Ishikawa (cell line): Measurements from ENCODE around the gene TTC6.

ENCODE experiments used
- CEBPB ChIP-seq: IDR thresholded peaks from 2 replicates; pipeline ENCODE4 v1.6.1; 2012
- CREB1 ChIP-seq: IDR thresholded peaks from 2 replicates; pipeline ENCODE4 v1.6.1; 2012; ENCODE audit warnings: low read depth
- EGR1 ChIP-seq: IDR thresholded peaks from 2 replicates; pipeline ENCODE4 v1.6.1; 2012
- EP300 ChIP-seq: IDR thresholded peaks from 2 replicates; pipeline ENCODE4 v1.6.1; 2012; ENCODE audit warnings: borderline replicate concordance
- FOXM1 ChIP-seq: IDR thresholded peaks from 2 replicates; pipeline ENCODE4 v1.6.1; 2012; ENCODE audit warnings: low read depth, borderline replicate concordance
- MAX ChIP-seq: IDR thresholded peaks from 2 replicates; pipeline ENCODE4 v1.6.1; 2012
- NFIC ChIP-seq: IDR thresholded peaks from 2 replicates; pipeline ENCODE4 v1.6.1; 2012
- RAD21 ChIP-seq: IDR thresholded peaks from 2 replicates; pipeline ENCODE4 v1.6.1; 2012; ENCODE audit warnings: low read depth
- REST ChIP-seq: IDR thresholded peaks from 2 replicates; pipeline ENCODE4 v1.6.1; 2012; ENCODE audit warnings: low read depth, mild to moderate bottlenecking
- TAF1 ChIP-seq: IDR thresholded peaks from 2 replicates; pipeline ENCODE4 v1.6.1; 2012; ENCODE audit warnings: low read depth, mild to moderate bottlenecking
- TCF12 ChIP-seq: IDR thresholded peaks from 2 replicates; pipeline ENCODE4 v1.6.1; 2012; ENCODE audit warnings: low read depth
- TEAD4 ChIP-seq: IDR thresholded peaks from 2 replicates; pipeline ENCODE4 v1.6.1; 2012
- USF1 ChIP-seq: IDR thresholded peaks from 2 replicates; pipeline ENCODE4 v1.6.1; 2012
- YY1 ChIP-seq: IDR thresholded peaks from 2 replicates; pipeline ENCODE4 v1.6.1; 2012; ENCODE audit warnings: low read depth
- ZBTB7A ChIP-seq: IDR thresholded peaks from 2 replicates; pipeline ENCODE4 v1.6.1; 2012; ENCODE audit warnings: low read depth

Gene TTC6

GRCh38 chr14:37584211-37585100 lies 11.0 kb upstream of the TTC6 start:
- no peak for TF ChIP-seq CREB1
- TF ChIP-seq USF1, result no peak
- no peak for TF ChIP-seq ZBTB7A
- TF ChIP-seq TCF12, result no peak
- no peak for TF ChIP-seq FOXM1
- TF ChIP-seq RAD21, result no peak

- no peak for TF ChIP-seq USF1
Measured at GRCh38 chr14:37585101-37585511, 10.3 kb upstream of the TTC6 start.

- TF ChIP-seq TCF12 (no peak), CEBPB (no peak), RAD21 (no peak), TAF1 (no peak), EP300 (no peak), YY1 (no peak), EGR1 (no peak), NFIC (no peak), TEAD4 (no peak)
Measured at GRCh38 chr14:37585971-37586796, 9.2 kb upstream of the TTC6 start.

GRCh38 chr14:37586797-37587130 lies 8.7 kb upstream of the TTC6 start:
- no peak for TF ChIP-seq CEBPB
- no peak for TF ChIP-seq EP300
- no peak for TF ChIP-seq TCF12
- TF ChIP-seq YY1, result no peak
- TF ChIP-seq FOXM1, result no peak
- no peak for TF ChIP-seq REST
- TF ChIP-seq MAX, result no peak
- TF ChIP-seq TEAD4, result no peak
- no peak for TF ChIP-seq EGR1
- TF ChIP-seq ZBTB7A, result no peak
- TF ChIP-seq TAF1, result no peak
- TF ChIP-seq USF1, result no peak
- no peak for TF ChIP-seq RAD21
- no peak for TF ChIP-seq NFIC
- TF ChIP-seq CREB1, result no peak

- TF ChIP-seq TCF12, result no peak
- no peak for TF ChIP-seq YY1
- no peak for TF ChIP-seq TEAD4
- TF ChIP-seq ZBTB7A, result no peak
- no peak for TF ChIP-seq RAD21
- no peak for TF ChIP-seq NFIC
- TF ChIP-seq REST, result no peak
- TF ChIP-seq TAF1, result no peak
- no peak for TF ChIP-seq USF1
Measured at GRCh38 chr14:37587131-37587803, 8.2 kb upstream of the TTC6 start.
